Measurements from ENCODE around the gene UBXN4. TPM values are rescaled to one million over a fixed set of nuclear protein-coding genes. Genes with fewer than 3 reads are reported as not detected.

Gene UBXN4
- polyA plus RNA-seq, 2 of the 4 experiments (the other 2 are of a cell fraction): 70.8 to 129 TPM

GRCh38 chr2:135820003-135820618 is 78.5 kb downstream of the UBXN4 start:
- CTCF ChIA-PET: interaction anchor here (0.7 to 1.0 kb wide), 2 partner anchors 23 to 387 kb away, joined by 3 read pairs; no protein-coding TSS in a partner anchor
- H3K4me2 ChIP-seq: no peak overlapping the region

GRCh38 chr2:135821190-135821589 is 79.5 kb downstream of the UBXN4 start:
- no peak overlapping the region for H3K27ac ChIP-seq
- WGBS (ENCODE audit: missing lambda C conversion rate): 57% methylated on average over 2 of the region's 2 CpGs
- POLR2A ChIA-PET: no interaction called here
- ATAC-seq (no peak), DNase-seq (ENCODE audit: low read depth in 1 of 2, low spot score in 1 of 2) (no peak), FAIRE-seq (no peak)
- H3K4me3 ChIP-seq: no peak overlapping the region
- TF ChIP-seq CEBPB (IDR thresholded peaks at IDR 0.05): no peak
- TF ChIP-seq MAX (IDR thresholded peaks at IDR 0.05): no peak
- TF ChIP-seq ZC3H11A (IDR thresholded peaks at IDR 0.05): no peak
- TF ChIP-seq RCOR1 (IDR thresholded peaks at IDR 0.05; ENCODE audit: low read depth, low read length): no peak
- TF ChIP-seq BCL3 (IDR thresholded peaks at IDR 0.05): no peak
- no peak for TF ChIP-seq KDM1A (IDR thresholded peaks at IDR 0.05; ENCODE audit: low read depth)
- no peak for TF ChIP-seq ELK1 (IDR thresholded peaks at IDR 0.05; ENCODE audit: low read depth, low read length)
- TF ChIP-seq HEYL (CRISPR knock-in tag; IDR thresholded peaks at IDR 0.05): no peak
- H3K4me1 ChIP-seq: no peaks in the 10 kb centered on the region
- no peaks in the 10 kb centered on the region for H3K9me3 ChIP-seq
- H3K4me2 ChIP-seq: no peak overlapping the region
- CTCF ChIA-PET: interaction anchor here (0.6 kb wide), 1 partner anchor 11 kb away, joined by 4 read pairs; no protein-coding TSS in a partner anchor

More at GRCh38 chr2:135820003-135820618, 78.5 kb downstream of the UBXN4 start:
- Histone ChIP-seq H3K4me3 (no peak overlapping the region), H3K9me3 (no peaks in the 10 kb centered on the region), H3K4me1 (no peaks in the 10 kb centered on the region), H3K27ac (no peak overlapping the region)
- DNase-seq (ENCODE audit: low read depth in 1 of 2, low spot score in 1 of 2): no peak
- TF ChIP-seq NPAS2 (CRISPR knock-in tag; IDR thresholded peaks at IDR 0.05; ENCODE audit: borderline replicate concordance) (no peak), HMGXB4 (CRISPR knock-in tag; IDR thresholded peaks at IDR 0.05; ENCODE audit: borderline replicate concordance) (no peak)
- no peak for FAIRE-seq
- 52% methylated on average over 9 of the region's 9 CpGs for WGBS (ENCODE audit: missing lambda C conversion rate)
- ATAC-seq: no peak
- POLR2A ChIA-PET: no interaction called here

- WGBS (ENCODE audit: missing lambda C conversion rate): 74% methylated on average over 1 of the region's 1 CpG
- no peak overlapping the region for H3K27ac ChIP-seq
- no peak overlapping the region for H3K4me2 ChIP-seq
- no peaks in the 10 kb centered on the region for H3K9me3 ChIP-seq
- TF ChIP-seq CBX2 (IDR thresholded peaks at IDR 0.05; ENCODE audit: borderline replicate concordance, low read depth) (no peak), REST (IDR thresholded peaks at IDR 0.05) (no peak), ESRRA (IDR thresholded peaks at IDR 0.05; ENCODE audit: borderline replicate concordance, low read length) (no peak), PHF8 (IDR thresholded peaks at IDR 0.05; ENCODE audit: borderline replicate concordance, low read depth) (no peak), HOXB13 (CRISPR knock-in tag; IDR thresholded peaks at IDR 0.05; ENCODE audit: low read depth) (no peak), ZC3H11A (IDR thresholded peaks at IDR 0.05) (no peak), RCOR1 (IDR thresholded peaks at IDR 0.05; ENCODE audit: low read depth, low read length) (no peak), POLR2A (IDR thresholded peaks at IDR 0.05; ENCODE audit: low read length) (no peak), FOSL2 (IDR thresholded peaks at IDR 0.05) (no peak), FOSL2 (CRISPR knock-in tag; IDR thresholded peaks at IDR 0.05) (no peak), HES2 (IDR thresholded peaks at IDR 0.05) (no peak), HOXA7 (CRISPR knock-in tag; IDR thresholded peaks at IDR 0.05) (no peak), FOXS1 (CRISPR knock-in tag; IDR thresholded peaks at IDR 0.05) (no peak), CEBPB (IDR thresholded peaks at IDR 0.05) (no peak), MAX (IDR thresholded peaks at IDR 0.05) (no peak)
- H3K4me3 ChIP-seq: no peak overlapping the region
- ATAC-seq (no peak), FAIRE-seq (no peak), DNase-seq (ENCODE audit: low read depth in 1 of 2, low spot score in 1 of 2) (no peak)
- ChIA-PET CTCF (interaction anchor here (1.2 kb wide), 1 partner anchor 12 kb away, joined by 3 read pairs; no protein-coding TSS in a partner anchor), POLR2A (no interaction called here)
- no peaks in the 10 kb centered on the region for H3K4me1 ChIP-seq
Observed at GRCh38 chr2:135822855-135823254, 81.2 kb downstream of the UBXN4 start.
